ENCODE measurements around the gene ZNF621.

- TF ChIP-seq CTCF (conservative IDR thresholded peaks at IDR 0.05), result no peak
- TF ChIP-seq ZFX (IDR thresholded peaks at IDR 0.05), result no peak
Observed at GRCh38 chr3:40534283-40534682, 9.5 kb downstream of the ZNF621 start.

Data from C4-2B (cell line).